Coronary artery (tissue), 2 donors: ENCODE measurements around the gene GFM2.

ENCODE experiments used
- DNase-seq: peaks from one replicate; pipeline ENCODE4 v3.0.0-alpha.2; 2017; ENCODE audit warnings: low spot score
- H3K27ac ChIP-seq, 2 donors: fragments of 200-600 bp; sonication (generic); one replicate each; pipeline ENCODE4 v1.5.1; 2016 to 2019
- H3K4me3 ChIP-seq: fragments of 200-600 bp; sonication (generic); 2 replicates; pipeline ENCODE4 v1.5.1; 2016; ENCODE audit warnings: mild to moderate bottlenecking, moderate library complexity
- CTCF ChIP-seq: fragments of 200-600 bp; sonication (generic); IDR thresholded peaks from one replicate; pipeline ENCODE4 v1.5.1; 2019; ENCODE audit warnings: antibody characterized with exemption

The GFM2 gene

GRCh38 chr5:74722271-74722670, 44.6 kb downstream of the GFM2 start:
- Histone ChIP-seq H3K4me3 (no peak overlapping the region), H3K27ac (no peak overlapping the region)
- no peak for TF ChIP-seq CTCF
- no peak for DNase-seq

- TF ChIP-seq CTCF = no peak
- DNase-seq = no peak
- H3K27ac ChIP-seq = no peak overlapping the region
- no peak overlapping the region for H3K4me3 ChIP-seq
These were observed 49.3 kb downstream of the GFM2 start for GRCh38 chr5:74717596-74717995.

GRCh38 chr5:74693191-74693590, 73.7 kb downstream of the GFM2 start:
- no peak overlapping the region for H3K27ac ChIP-seq
- no peak for TF ChIP-seq CTCF
- no peak for DNase-seq
- no peak overlapping the region for H3K4me3 ChIP-seq

- peak overlapping the region; percentile 94 for H3K4me3 ChIP-seq
- no peak for TF ChIP-seq CTCF
- H3K27ac ChIP-seq = no peak overlapping the region
- DNase-seq = no peak
These were observed 79.8 kb downstream of the GFM2 start for GRCh38 chr5:74686962-74687751.

- TF ChIP-seq CTCF = no peak
- DNase-seq = no peak
- Histone ChIP-seq H3K27ac (peak overlapping the region; percentile 73 to 93), H3K4me3 (peak overlapping the region; percentile 94)
These were observed 80.8 kb downstream of the GFM2 start for GRCh38 chr5:74685979-74686631.

GRCh38 chr5:74684900-74685851, 81.7 kb downstream of the GFM2 start, which contains the start of gene HEXB:
Gene HEXB, plus strand, starts transcription at chr5:74685233. Its CDS starts 28 bp downstream, at chr5:74685261.
- Histone ChIP-seq H3K27ac (peak within 1 kb of the TSS; percentile 73 to 93), H3K4me3 (peak within 1 kb of the TSS; percentile 94)
- no peak for TF ChIP-seq CTCF
- DNase-seq = peak; percentile 91
